Measurements from ENCODE around the gene ALDOA. TPM values are rescaled to one million over a fixed set of nuclear protein-coding genes. Genes with fewer than 3 reads are reported as not detected.
A peak's percentile ranks its signal among the peaks of the same experiment; 100 is the strongest.

The ALDOA gene
- total RNA-seq, 2 donors from 2014 or later, result 1,789 to 1,983 TPM

- no peak overlapping the region for H3K27ac Mint-ChIP-seq
- H3K4me1 Mint-ChIP-seq (ENCODE audit: low read depth in 2 of 2), result peaks cover 7 to 13% of the 10 kb centered on the region in 2 donors
- no peaks in the 10 kb centered on the region for H3K27me3 Mint-ChIP-seq
- H3K4me3 Mint-ChIP-seq, result no peak overlapping the region
- DNase-seq (ENCODE audit: low spot score), result no peak
- no peaks in the 10 kb centered on the region for H3K9me3 Mint-ChIP-seq
- peaks cover 6% of the 10 kb centered on the region for H3K36me3 Mint-ChIP-seq
- no peak for ATAC-seq
Observed at GRCh38 chr16:30084816-30085159, 19.2 kb downstream of the ALDOA start.

- no peak overlapping the region for H3K4me3 Mint-ChIP-seq
- peaks cover 6% of the 10 kb centered on the region for H3K36me3 Mint-ChIP-seq
- H3K4me1 Mint-ChIP-seq (ENCODE audit: low read depth in 2 of 2), result peaks cover 9 to 16% of the 10 kb centered on the region in 2 donors
- H3K27me3 Mint-ChIP-seq, result no peaks in the 10 kb centered on the region
- H3K9me3 Mint-ChIP-seq, result no peaks in the 10 kb centered on the region
- ATAC-seq (no peak), DNase-seq (ENCODE audit: low spot score) (no peak)
- no peak overlapping the region for H3K27ac Mint-ChIP-seq
Observed at GRCh38 chr16:30085247-30085646, 19.7 kb downstream of the ALDOA start.

GRCh38 chr16:30085820-30086219, 20.3 kb downstream of the ALDOA start:
- H3K4me3 Mint-ChIP-seq, result no peak overlapping the region
- peaks cover 6% of the 10 kb centered on the region for H3K36me3 Mint-ChIP-seq
- no peaks in the 10 kb centered on the region for H3K27me3 Mint-ChIP-seq
- ATAC-seq (no peak), DNase-seq (ENCODE audit: low spot score) (no peak)
- H3K27ac Mint-ChIP-seq, result no peak overlapping the region
- peaks cover 11 to 17% of the 10 kb centered on the region in 2 donors for H3K4me1 Mint-ChIP-seq (ENCODE audit: low read depth in 2 of 2)
- H3K9me3 Mint-ChIP-seq, result no peaks in the 10 kb centered on the region

GRCh38 chr16:30086291-30087140, 21.0 kb downstream of the ALDOA start:
- no peaks in the 10 kb centered on the region for H3K9me3 Mint-ChIP-seq
- H3K4me1 Mint-ChIP-seq (ENCODE audit: low read depth in 2 of 2), result peaks cover 11 to 17% of the 10 kb centered on the region in 2 donors
- no peak overlapping the region for H3K27ac Mint-ChIP-seq
- DNase-seq (ENCODE audit: low spot score) (no peak), ATAC-seq (no peak)
- no peak overlapping the region for H3K4me3 Mint-ChIP-seq
- no peaks in the 10 kb centered on the region for H3K27me3 Mint-ChIP-seq
- peaks cover 6% of the 10 kb centered on the region for H3K36me3 Mint-ChIP-seq

GRCh38 chr16:30087181-30087898, 21.8 kb downstream of the ALDOA start:
- H3K27ac Mint-ChIP-seq, result no peak overlapping the region
- no peaks in the 10 kb centered on the region for H3K27me3 Mint-ChIP-seq
- H3K4me3 Mint-ChIP-seq, result no peak overlapping the region
- H3K4me1 Mint-ChIP-seq (ENCODE audit: low read depth in 2 of 2), result peaks cover 19% of the 10 kb centered on the region in 2 donors
- no peak for DNase-seq (ENCODE audit: low spot score)
- no peaks in the 10 kb centered on the region for H3K9me3 Mint-ChIP-seq
- no peak for ATAC-seq
- H3K36me3 Mint-ChIP-seq, result peaks cover under 1% of the 10 kb centered on the region

- Mint-ChIP-seq H3K27me3 (no peaks in the 10 kb centered on the region), H3K4me3 (no peak overlapping the region), H3K4me1 (ENCODE audit: low read depth in 2 of 2) (peaks cover 26 to 27% of the 10 kb centered on the region in 2 donors), H3K36me3 (no peaks in the 10 kb centered on the region), H3K9me3 (no peaks in the 10 kb centered on the region), H3K27ac (peak overlapping the region; percentile 31 to 41)
- ATAC-seq, result no peak
- DNase-seq (ENCODE audit: low spot score), result no peak
Observed at GRCh38 chr16:30088237-30088831, 22.8 kb downstream of the ALDOA start.

GRCh38 chr16:30088832-30089624, 23.5 kb downstream of the ALDOA start:
- Mint-ChIP-seq H3K27ac (peak overlapping the region in 1 of 2 donors; percentile 41), H3K9me3 (no peaks in the 10 kb centered on the region), H3K27me3 (no peaks in the 10 kb centered on the region), H3K4me1 (ENCODE audit: low read depth in 2 of 2) (peaks cover 27 to 30% of the 10 kb centered on the region in 2 donors), H3K4me3 (no peak overlapping the region), H3K36me3 (no peaks in the 10 kb centered on the region)
- ATAC-seq (no peak), DNase-seq (ENCODE audit: low spot score) (no peak)

GRCh38 chr16:30090610-30091331, 25.2 kb downstream of the ALDOA start:
- no peaks in the 10 kb centered on the region for H3K9me3 Mint-ChIP-seq
- DNase-seq (ENCODE audit: low spot score) (no peak), ATAC-seq (no peak)
- H3K4me1 Mint-ChIP-seq (ENCODE audit: low read depth in 2 of 2), result peaks cover 37 to 40% of the 10 kb centered on the region in 2 donors
- no peaks in the 10 kb centered on the region for H3K36me3 Mint-ChIP-seq
- peak overlapping the region; percentile 17 for H3K4me3 Mint-ChIP-seq
- H3K27me3 Mint-ChIP-seq, result no peaks in the 10 kb centered on the region
- H3K27ac Mint-ChIP-seq, result no peak overlapping the region

- Mint-ChIP-seq H3K27me3 (no peaks in the 10 kb centered on the region), H3K36me3 (no peaks in the 10 kb centered on the region)
Observed at GRCh38 chr16:30091474-30092372, 26.2 kb downstream of the ALDOA start, which contains the start of gene TBX6. TSS of gene TBX6 (minus strand) at chr16:30091924. CDS start at chr16:30091193, 731 bp downstream.

GRCh38 chr16:30092373-30093010, 26.9 kb downstream of the ALDOA start:
- Mint-ChIP-seq H3K4me1 (ENCODE audit: low read depth in 2 of 2) (peaks cover 35 to 37% of the 10 kb centered on the region in 2 donors), H3K9me3 (peaks cover 1% of the 10 kb centered on the region), H3K4me3 (peak overlapping the region; percentile 83), H3K27me3 (no peaks in the 10 kb centered on the region), H3K27ac (peak overlapping the region; percentile 88 to 90), H3K36me3 (peaks cover 2% of the 10 kb centered on the region)
- DNase-seq (ENCODE audit: low spot score) (peak; percentile 91), ATAC-seq (peak; percentile 73 to 78)

More at GRCh38 chr16:30091474-30092372, 26.2 kb downstream of the ALDOA start, which contains the start of gene TBX6:
- Mint-ChIP-seq H3K4me1 (ENCODE audit: low read depth in 2 of 2) (peaks cover 37 to 40% of the 10 kb centered on the region in 2 donors), H3K9me3 (no peaks in the 10 kb centered on the region), H3K4me3 (peak within 1 kb of the TSS; percentile 83), H3K27ac (peak within 1 kb of the TSS; percentile 88 to 90)
- ATAC-seq (peak; percentile 90 to 91), DNase-seq (ENCODE audit: low spot score) (peak; percentile 96)

GRCh38 chr16:30094541-30095165, 29.1 kb downstream of the ALDOA start:
- H3K27ac Mint-ChIP-seq, result peak overlapping the region; percentile 74 to 88
- H3K27me3 Mint-ChIP-seq, result no peaks in the 10 kb centered on the region
- peaks cover 5% of the 10 kb centered on the region for H3K9me3 Mint-ChIP-seq
- H3K4me3 Mint-ChIP-seq, result peak overlapping the region; percentile 78
- peaks cover 11% of the 10 kb centered on the region for H3K36me3 Mint-ChIP-seq
- ATAC-seq (no peak), DNase-seq (ENCODE audit: low spot score) (no peak)
- H3K4me1 Mint-ChIP-seq (ENCODE audit: low read depth in 2 of 2), result peaks cover 34 to 40% of the 10 kb centered on the region in 2 donors

Data from natural killer cell treated with Interleukin-12 subunit alpha and Interleukin-12 subunit beta and Interleukin-15 and Interleukin-18, amount 100 ng/mL, for 72 hours (primary cell).